T-helper 1 cell treated with Interleukin-12 subunit alpha and Interleukin-12 subunit beta and Interleukin-4 antibody, amounts not matched to agents 30 μg/mL and 1 μg/mL, for 36 hours (primary cell): ENCODE results near the gene LRRFIP1.
"Not testable (repeated sequence)": the region's sequence is repeated elsewhere in the genome, so short reads cannot be mapped to it uniquely, and the experiment has no call there.

Experiments
- H3K27ac Mint-ChIP-seq: one replicate; pipeline ENCODE4 v1.8.0; 2021; ENCODE audit warnings: mild to moderate bottlenecking, mixed read lengths
- H3K27me3 Mint-ChIP-seq: one replicate; pipeline ENCODE4 v1.8.0; 2021; ENCODE audit warnings: low read depth, mixed read lengths
- H3K36me3 Mint-ChIP-seq: one replicate; pipeline ENCODE4 v1.8.0; 2021; ENCODE audit warnings: low read depth, mixed read lengths
- H3K4me1 Mint-ChIP-seq: one replicate; pipeline ENCODE4 v1.8.0; 2021; ENCODE audit warnings: low read depth, mixed read lengths
- H3K4me3 Mint-ChIP-seq: one replicate; pipeline ENCODE4 v1.8.0; 2021; ENCODE audit warnings: mild to moderate bottlenecking, moderate library complexity, mixed read lengths
- H3K9me3 Mint-ChIP-seq: one replicate; pipeline ENCODE4 v1.8.0; 2021; ENCODE audit warnings: mixed read lengths

Gene LRRFIP1

DNA sequence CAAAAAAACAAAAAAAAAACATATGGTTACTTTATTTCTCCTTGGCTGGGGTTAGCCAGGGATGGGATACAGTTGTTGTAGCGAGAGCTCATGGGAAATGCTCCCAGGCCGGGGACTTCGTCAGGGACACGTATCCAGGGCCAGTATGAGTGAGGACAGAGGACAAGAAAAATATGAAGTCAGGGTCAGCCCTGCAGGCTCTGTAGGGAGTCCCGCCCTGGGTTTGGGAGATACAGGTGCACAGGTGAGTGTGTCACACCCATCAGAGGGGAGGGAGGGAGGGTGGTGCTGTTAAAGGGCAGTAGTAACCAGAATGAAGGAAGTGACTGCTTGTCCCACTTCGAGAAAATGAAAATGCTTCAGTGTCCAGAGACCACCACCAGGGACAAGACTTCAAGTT, 115.6 kb downstream of the LRRFIP1 start:
- no peak overlapping the region for H3K27ac Mint-ChIP-seq
- peaks cover 14% of the 10 kb centered on the region for H3K36me3 Mint-ChIP-seq
- H3K4me1 Mint-ChIP-seq: peaks cover 29% of the 10 kb centered on the region
- H3K9me3 Mint-ChIP-seq: no peaks in the 10 kb centered on the region
- H3K27me3 Mint-ChIP-seq: no peaks in the 10 kb centered on the region
- no peak overlapping the region for H3K4me3 Mint-ChIP-seq

DNA sequence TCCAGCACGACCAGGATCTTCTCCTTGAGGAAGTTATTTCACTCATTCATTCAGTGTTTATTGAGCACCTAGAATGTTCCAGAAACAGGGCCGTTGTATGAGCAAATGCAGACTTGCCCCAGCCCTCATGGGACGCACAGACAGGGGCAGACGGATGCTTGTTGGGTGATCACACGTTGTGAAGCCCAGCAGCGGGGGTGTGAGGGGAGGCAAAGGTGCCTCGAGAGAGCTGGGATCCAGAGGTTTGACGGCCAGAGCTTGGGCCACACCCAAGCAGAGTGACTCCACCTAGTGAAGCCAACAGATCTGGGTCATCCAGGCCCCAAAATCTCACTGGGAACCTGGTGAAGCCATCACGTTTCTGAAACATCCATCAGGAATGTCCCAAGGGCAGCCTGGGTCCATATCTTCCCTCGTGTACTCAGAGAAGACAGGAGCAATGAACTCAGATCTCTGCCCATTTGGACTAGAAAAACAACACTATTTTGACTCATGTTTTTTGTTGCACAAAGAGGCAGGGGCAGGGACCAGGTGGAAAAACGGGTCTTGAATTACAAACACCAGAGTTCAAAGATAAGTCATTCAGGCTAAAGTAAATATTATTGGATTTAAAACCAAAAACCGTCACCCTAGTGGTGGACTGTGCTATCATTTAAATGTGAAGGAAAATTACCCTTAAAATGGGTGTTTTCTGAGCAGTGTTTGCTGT, 116.3 kb downstream of the LRRFIP1 start:
- Mint-ChIP-seq H3K36me3 (peaks cover 18% of the 10 kb centered on the region), H3K4me3 (no peak overlapping the region), H3K9me3 (no peaks in the 10 kb centered on the region), H3K4me1 (peaks cover 29% of the 10 kb centered on the region), H3K27ac (peak overlapping the region; percentile 57), H3K27me3 (no peaks in the 10 kb centered on the region)

- Mint-ChIP-seq H3K4me1 (peaks cover 28% of the 10 kb centered on the region), H3K9me3 (no peaks in the 10 kb centered on the region), H3K4me3 (no peak overlapping the region), H3K27ac (no peak overlapping the region), H3K36me3 (peaks cover 19% of the 10 kb centered on the region), H3K27me3 (no peaks in the 10 kb centered on the region)
These were observed 116.9 kb downstream of the LRRFIP1 start for GRCh38 chr2:237744270-237744612.

DNA sequence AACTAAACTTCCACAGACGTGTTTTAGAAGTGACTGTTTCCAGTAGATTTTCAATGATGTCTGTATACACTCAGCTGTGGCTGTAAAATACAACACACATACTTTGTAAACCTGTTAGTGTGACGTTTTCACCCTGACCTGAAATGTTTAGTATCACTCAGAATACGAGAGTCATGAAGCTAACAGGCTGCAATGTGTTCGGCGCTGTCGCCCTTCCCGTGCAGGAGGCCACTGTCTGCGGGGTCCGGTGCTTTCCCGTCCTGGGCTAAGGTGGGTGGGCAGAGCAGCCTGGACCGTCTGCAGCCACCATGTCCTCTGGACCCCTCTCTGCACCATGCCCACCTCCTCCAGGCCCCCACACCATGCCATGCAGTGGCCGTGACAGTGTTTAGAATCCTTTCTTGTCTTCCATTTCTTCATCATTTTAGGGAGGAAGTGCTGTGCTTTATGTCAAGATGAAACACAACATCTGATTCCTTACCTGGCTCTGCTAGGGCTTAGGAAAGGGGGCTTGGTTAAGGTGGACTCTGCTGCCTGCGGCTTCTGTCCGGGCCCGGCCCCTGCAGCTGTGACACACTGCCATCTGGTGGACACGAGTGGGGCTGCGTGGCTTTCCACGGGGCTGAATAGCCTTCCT, 117.3 kb downstream of the LRRFIP1 start:
- H3K4me1 Mint-ChIP-seq: peaks cover 29% of the 10 kb centered on the region
- H3K27me3 Mint-ChIP-seq: no peaks in the 10 kb centered on the region
- peak overlapping the region; percentile 62 for H3K27ac Mint-ChIP-seq
- no peaks in the 10 kb centered on the region for H3K9me3 Mint-ChIP-seq
- no peak overlapping the region for H3K4me3 Mint-ChIP-seq
- peaks cover 21% of the 10 kb centered on the region for H3K36me3 Mint-ChIP-seq

DNA sequence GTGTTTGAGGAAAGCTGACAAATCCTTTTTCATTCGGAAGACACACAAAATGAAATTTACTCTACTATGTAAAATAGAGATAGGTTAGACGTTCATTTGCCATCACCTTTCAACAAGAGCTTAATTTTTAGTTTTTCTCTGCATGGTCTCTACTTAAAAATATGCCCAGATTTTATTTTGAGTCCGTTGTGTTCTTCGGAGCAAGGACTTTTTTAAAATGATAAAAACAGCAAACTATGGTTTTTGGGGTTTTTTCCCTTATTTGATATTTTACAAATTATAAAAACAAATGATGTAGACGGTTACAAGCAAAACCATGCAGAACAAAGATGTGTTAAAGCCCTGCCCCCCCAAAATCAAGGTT, 117.8 kb downstream of the LRRFIP1 start:
- no peaks in the 10 kb centered on the region for H3K9me3 Mint-ChIP-seq
- peaks cover 30% of the 10 kb centered on the region for H3K4me1 Mint-ChIP-seq
- no peaks in the 10 kb centered on the region for H3K27me3 Mint-ChIP-seq
- no peak overlapping the region for H3K4me3 Mint-ChIP-seq
- peaks cover 22% of the 10 kb centered on the region for H3K36me3 Mint-ChIP-seq
- H3K27ac Mint-ChIP-seq: no peak overlapping the region

GRCh38 chr2:237746302-237747080, 119.1 kb downstream of the LRRFIP1 start:
- no peak overlapping the region for H3K4me3 Mint-ChIP-seq
- H3K27ac Mint-ChIP-seq: no peak overlapping the region
- H3K4me1 Mint-ChIP-seq: peaks cover 28% of the 10 kb centered on the region
- H3K9me3 Mint-ChIP-seq: no peaks in the 10 kb centered on the region
- peaks cover 26% of the 10 kb centered on the region for H3K36me3 Mint-ChIP-seq
- no peaks in the 10 kb centered on the region for H3K27me3 Mint-ChIP-seq

- H3K27me3 Mint-ChIP-seq: no peaks in the 10 kb centered on the region
- H3K9me3 Mint-ChIP-seq: no peaks in the 10 kb centered on the region
- peaks cover 30% of the 10 kb centered on the region for H3K4me1 Mint-ChIP-seq
- peaks cover 29% of the 10 kb centered on the region for H3K36me3 Mint-ChIP-seq
- H3K27ac Mint-ChIP-seq: no peak overlapping the region
- H3K4me3 Mint-ChIP-seq: no peak overlapping the region
These were observed 119.8 kb downstream of the LRRFIP1 start for GRCh38 chr2:237747189-237747588.

DNA sequence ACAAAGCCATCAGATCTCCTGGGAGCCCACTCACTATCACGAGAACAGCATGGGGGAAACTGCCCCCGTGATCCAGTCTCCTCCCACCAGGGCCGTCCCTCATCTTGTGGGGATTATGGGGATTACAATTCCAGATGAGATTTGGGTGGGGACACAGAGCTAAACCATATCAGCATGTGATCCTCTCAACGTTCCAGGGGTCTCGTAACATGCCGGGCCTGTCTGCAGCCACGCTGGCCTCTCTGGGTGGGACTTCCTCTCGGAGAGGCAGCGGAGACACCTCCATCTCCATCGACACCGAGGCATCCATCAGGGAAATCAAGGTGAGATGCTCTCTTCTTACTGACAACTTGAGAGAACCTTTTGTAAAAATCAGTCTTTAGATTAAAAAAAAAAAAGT, 121.6 kb downstream of the LRRFIP1 start:
- no peak overlapping the region for H3K27ac Mint-ChIP-seq
- H3K36me3 Mint-ChIP-seq: peaks cover 45% of the 10 kb centered on the region
- no peaks in the 10 kb centered on the region for H3K27me3 Mint-ChIP-seq
- peaks cover 28% of the 10 kb centered on the region for H3K4me1 Mint-ChIP-seq
- no peak overlapping the region for H3K4me3 Mint-ChIP-seq
- H3K9me3 Mint-ChIP-seq: no peaks in the 10 kb centered on the region

DNA sequence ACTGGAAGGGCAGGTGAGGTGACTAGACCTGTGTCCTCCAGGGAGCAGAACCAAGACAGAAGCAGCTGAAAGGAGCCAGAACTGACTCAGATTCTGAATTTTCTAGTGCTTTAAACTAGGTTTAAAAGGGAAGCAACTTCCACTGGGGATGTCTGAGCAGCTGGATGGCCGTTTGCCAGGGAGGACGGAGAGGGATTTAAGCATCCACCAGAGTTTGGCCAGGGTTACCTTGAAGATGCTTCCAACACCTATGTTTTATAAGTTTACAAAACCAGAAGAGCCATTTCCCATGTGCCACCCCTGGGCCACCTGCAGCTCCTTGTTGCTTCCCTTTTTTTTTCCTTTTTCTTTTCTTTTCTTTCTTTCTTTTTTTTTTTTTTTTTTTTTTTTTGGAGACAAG, 122.6 kb downstream of the LRRFIP1 start:
- Mint-ChIP-seq H3K4me3 (no peak overlapping the region), H3K27ac (no peak overlapping the region), H3K36me3 (peaks cover 51% of the 10 kb centered on the region), H3K9me3 (no peaks in the 10 kb centered on the region), H3K27me3 (no peaks in the 10 kb centered on the region), H3K4me1 (peaks cover 26% of the 10 kb centered on the region)

DNA sequence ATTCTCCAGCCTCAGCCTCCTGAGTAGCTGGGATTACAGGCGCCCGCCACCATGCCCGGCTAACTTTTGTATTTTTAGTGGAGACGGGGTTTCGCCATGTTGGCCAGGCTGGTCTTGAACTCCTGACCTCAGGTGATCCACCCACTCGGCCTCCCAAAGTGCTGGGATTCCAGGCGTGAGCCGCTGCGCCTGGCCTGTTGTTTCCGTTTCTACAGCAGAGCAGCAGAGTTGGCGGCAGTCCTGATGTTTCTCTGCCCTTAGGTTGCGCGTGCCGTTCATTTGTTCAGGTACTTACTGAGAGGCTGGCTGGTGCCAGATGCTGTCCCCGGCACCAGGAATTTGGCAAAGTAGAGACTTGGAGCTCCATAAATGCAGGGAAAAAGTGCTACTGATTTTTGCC, 123.1 kb downstream of the LRRFIP1 start:
- peaks cover 23% of the 10 kb centered on the region for H3K4me1 Mint-ChIP-seq
- H3K9me3 Mint-ChIP-seq, H3K27me3 Mint-ChIP-seq, H3K4me3 Mint-ChIP-seq, H3K27ac Mint-ChIP-seq: not testable (repeated sequence)
- H3K36me3 Mint-ChIP-seq: peaks cover 53% of the 10 kb centered on the region

DNA sequence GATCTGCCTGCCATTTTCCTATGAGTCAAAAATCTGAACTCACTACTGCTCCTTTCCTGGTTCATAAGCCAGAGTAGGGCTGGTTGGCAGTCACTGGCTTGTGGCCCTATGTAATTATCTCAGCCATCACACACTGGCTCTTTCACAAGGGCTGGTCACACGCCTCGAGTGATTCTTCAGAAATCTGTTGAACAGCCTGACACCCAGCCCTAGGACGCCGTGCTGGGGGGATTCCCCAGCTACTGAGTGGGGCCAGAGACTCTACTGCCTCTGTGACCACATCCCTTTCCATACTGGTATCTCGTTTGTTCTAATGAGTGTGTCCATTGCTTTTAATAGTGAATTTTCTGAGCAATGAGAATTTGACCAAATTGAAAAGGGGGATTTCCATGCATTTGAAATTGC, 125.4 kb downstream of the LRRFIP1 start:
- Mint-ChIP-seq H3K36me3 (peaks cover 62% of the 10 kb centered on the region), H3K4me1 (peaks cover 26% of the 10 kb centered on the region), H3K27ac (peak overlapping the region; percentile 47)

GRCh38 chr2:237754182-237754581, 126.8 kb downstream of the LRRFIP1 start:
- Mint-ChIP-seq H3K27ac (no peak overlapping the region), H3K4me3 (no peak overlapping the region), H3K36me3 (peaks cover 55% of the 10 kb centered on the region), H3K27me3 (no peaks in the 10 kb centered on the region), H3K9me3 (no peaks in the 10 kb centered on the region), H3K4me1 (peaks cover 26% of the 10 kb centered on the region)

More for the DNA sequence above, 125.4 kb downstream of the LRRFIP1 start:
- Mint-ChIP-seq H3K27me3 (no peaks in the 10 kb centered on the region), H3K4me3 (no peak overlapping the region), H3K9me3 (no peaks in the 10 kb centered on the region)

- Mint-ChIP-seq H3K9me3 (no peaks in the 10 kb centered on the region), H3K4me3 (no peak overlapping the region), H3K27ac (no peak overlapping the region), H3K36me3 (peaks cover 54% of the 10 kb centered on the region), H3K27me3 (no peaks in the 10 kb centered on the region), H3K4me1 (peaks cover 21% of the 10 kb centered on the region)
These were observed 127.3 kb downstream of the LRRFIP1 start for GRCh38 chr2:237754626-237755248.

DNA sequence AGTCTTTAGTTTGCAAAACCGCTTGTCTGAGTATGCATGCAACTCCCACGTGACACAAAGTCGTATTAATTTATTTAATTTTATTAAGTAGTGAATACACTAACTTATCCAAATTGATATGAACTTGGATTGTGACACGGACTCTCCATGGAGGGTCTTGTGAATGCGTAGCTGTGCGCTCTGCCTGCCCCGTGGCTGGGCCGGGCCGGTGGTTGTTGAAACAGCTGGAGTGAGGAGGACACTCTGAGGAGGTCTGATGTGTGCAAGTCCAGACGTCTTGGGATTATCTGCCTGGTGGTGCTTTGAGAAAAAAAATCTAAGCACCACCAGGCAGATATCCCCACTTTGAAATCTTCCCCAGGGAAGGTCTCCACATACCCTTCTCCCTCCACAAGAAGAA, 130.2 kb downstream of the LRRFIP1 start:
- no peak overlapping the region for H3K4me3 Mint-ChIP-seq

More for the DNA sequence above, 130.2 kb downstream of the LRRFIP1 start:
- Mint-ChIP-seq H3K27me3 (no peaks in the 10 kb centered on the region), H3K9me3 (no peaks in the 10 kb centered on the region), H3K4me1 (peaks cover 12% of the 10 kb centered on the region), H3K27ac (no peak overlapping the region), H3K36me3 (peaks cover 56% of the 10 kb centered on the region)
